LNCaP clone FGC (cell line): ENCODE results near the gene KMT2C.
"Not testable (repeated sequence)": the region's sequence is repeated elsewhere in the genome, so short reads cannot be mapped to it uniquely, and the experiment has no call there.

Source experiments
- DNase-seq: peaks from one replicate; pipeline ENCODE4 v3.0.0-alpha.2; 2011; ENCODE audit warnings: low read depth
- H3K4me3 ChIP-seq: 2 replicates; pipeline ENCODE4 v1.5.1; 2011; ENCODE audit warnings: mild to moderate bottlenecking, low read depth, low read length, control low read depth
- TF ChIP-seq, protein P1 (sequence below): IDR thresholded peaks from 2 replicates; pipeline ENCODE4 v1.5.1; 2012; ENCODE audit warnings: mild to moderate bottlenecking; ENCODE audit not compliant: control insufficient read depth, insufficient read depth; ENCODE audit errors: extremely low read depth

Gene KMT2C

DNA sequence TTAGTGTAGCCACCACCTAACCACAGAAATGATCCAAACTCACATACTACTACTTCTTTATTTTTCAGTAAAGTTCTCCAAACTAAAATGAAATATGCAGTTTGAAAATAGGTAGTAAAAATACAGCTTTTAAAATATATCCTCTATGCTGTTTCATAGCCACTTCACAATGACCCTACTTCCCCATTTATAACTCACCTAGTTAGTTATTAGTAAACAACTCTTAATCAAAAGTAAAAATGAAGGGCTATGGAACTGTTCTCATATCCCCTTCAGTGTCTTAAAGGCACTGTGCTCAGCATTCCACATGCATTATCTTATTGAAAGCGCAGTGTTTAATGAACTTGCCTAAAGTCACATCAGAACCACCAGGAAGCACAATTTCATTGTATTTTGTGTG lies 43.5 kb downstream of the KMT2C start:
- no peak overlapping the region for H3K4me3 ChIP-seq
- no peak for DNase-seq
- TF ChIP-seq, protein P1, sequence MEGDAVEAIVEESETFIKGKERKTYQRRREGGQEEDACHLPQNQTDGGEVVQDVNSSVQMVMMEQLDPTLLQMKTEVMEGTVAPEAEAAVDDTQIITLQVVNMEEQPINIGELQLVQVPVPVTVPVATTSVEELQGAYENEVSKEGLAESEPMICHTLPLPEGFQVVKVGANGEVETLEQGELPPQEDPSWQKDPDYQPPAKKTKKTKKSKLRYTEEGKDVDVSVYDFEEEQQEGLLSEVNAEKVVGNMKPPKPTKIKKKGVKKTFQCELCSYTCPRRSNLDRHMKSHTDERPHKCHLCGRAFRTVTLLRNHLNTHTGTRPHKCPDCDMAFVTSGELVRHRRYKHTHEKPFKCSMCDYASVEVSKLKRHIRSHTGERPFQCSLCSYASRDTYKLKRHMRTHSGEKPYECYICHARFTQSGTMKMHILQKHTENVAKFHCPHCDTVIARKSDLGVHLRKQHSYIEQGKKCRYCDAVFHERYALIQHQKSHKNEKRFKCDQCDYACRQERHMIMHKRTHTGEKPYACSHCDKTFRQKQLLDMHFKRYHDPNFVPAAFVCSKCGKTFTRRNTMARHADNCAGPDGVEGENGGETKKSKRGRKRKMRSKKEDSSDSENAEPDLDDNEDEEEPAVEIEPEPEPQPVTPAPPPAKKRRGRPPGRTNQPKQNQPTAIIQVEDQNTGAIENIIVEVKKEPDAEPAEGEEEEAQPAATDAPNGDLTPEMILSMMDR: no peak

DNA sequence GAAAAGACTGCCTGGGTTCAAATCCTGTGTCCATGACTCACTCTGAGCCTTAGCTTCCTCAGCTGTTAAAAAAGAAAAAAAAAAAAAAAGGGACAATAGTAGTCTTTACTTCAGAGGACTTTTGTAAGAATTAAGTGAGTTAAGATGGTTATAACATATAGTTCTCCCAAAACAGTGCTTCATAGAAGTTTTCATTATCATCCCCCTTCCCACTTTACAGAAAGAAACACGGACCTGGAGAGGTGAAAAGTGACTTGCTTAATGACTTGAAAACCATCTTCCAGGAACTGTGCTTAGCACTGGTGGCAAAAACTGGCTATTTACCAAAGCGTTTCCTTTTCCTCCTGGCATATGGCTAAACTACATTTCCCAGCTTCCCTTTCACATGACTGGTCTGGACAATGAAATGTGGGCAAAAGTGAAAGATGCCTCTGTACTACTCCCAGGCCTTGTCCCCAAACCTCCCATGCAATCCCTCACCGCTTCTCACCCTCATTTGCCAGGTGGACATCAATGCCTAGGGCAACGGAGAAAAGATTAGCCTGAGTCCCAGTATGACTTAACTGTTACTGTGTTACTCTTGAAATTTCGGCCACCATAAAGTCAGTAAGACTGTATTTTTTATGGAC lies 49.6 kb downstream of the KMT2C start:
- not testable (repeated sequence) for H3K4me3 ChIP-seq, DNase-seq

DNA sequence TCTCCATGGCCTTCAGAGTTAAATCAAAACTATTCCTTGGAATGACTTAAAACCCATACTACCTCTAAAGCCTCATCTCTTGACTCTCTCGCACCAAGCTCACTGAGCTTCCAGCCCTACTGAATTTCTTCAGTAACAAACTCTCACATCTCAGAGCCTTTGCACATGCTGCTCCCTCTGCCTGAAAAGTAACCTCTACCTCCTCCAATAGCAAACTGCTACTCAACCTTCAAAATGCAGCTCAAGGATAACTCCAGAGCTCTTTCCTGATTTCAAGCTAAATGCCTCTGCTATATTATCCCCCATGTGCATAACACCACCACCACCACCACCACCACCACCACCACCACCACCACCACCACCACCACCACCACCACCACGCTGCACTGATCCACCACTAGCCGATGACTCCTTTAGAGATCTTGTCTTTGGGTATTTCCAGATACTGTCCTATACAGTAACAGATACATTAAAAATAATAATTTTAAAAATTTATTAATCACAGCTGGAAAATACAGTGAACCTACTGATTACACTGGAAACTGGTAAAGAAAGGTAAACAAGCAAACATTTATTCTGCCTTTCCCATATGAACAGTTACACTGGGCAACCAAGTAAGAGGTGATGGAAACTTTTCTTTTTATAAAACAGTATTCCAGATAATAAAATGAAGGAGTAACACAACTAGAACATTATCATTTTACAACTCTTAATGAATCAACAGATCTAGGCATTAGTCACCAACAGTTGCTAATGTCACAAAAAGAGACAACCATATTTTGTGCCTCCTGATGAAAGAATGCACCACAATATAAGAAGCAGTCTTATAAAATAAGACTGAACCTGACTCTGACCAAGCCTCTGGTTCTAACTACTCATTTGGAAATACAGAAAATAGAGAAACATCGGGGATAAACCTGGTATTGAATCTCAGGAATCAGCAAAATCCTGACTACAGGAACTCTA lies 51.3 kb downstream of the KMT2C start:
- H3K4me3 ChIP-seq, DNase-seq: not testable (repeated sequence)

DNA sequence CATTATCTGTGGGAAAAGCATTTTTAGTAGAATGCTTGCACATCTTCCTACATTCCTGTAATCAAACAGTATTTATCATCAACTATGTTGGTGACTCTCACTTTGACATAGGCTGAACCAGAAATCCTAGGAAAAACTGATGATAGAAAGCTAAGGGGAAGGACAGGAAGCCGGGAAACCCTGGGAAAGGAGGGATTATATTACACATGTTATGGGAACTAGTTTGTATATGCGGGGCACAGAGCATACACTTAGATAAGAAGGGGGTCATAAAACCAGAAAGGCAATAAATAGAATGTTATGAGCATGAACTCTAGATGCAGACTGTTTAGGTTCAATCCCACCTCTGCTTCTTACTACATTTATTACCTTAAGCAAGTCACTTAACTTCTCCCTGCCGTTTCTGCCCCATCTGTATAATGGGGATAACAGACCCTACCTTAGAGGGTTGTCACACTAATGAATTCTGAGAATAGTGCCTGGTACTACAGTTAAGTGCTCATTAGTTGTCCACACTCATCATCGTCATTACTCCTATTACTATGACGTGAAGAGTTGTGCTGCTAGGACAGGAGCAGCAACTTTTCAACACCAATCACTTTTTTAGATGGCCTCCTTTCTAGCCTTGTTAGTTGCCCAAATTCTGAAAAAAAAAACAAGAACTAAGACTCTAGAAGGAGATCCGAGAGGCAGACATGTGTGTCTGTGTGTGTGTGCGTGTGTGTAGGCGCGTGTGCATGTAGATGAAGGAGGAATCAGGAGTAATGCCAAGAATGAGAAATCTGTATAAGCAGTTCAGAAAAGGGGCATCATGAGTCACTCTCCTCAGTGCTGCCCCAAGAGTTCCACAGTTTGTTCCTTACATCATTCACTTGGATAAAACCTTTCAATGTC lies 52.2 kb downstream of the KMT2C start:
- H3K4me3 ChIP-seq: no peak overlapping the region
- TF ChIP-seq, protein P1: no peak
- DNase-seq: no peak

DNA sequence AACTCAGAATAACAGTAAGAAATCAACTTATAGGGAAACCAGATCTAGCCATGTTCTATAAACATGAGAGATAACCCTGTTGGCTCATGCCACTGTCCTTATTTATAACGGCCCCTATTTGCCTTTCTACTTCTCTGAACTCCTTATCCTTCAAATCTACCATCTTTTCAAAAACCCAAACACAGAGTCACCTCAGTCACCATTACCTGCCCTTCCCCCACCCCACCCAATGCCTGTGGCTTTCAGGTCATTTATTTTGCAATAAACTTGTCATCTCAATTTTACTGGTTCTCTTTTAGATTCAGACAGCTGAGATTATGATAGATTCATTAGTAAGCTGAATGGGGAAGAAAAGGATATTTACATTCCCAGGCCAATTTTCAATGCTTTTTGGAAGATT lies 53.6 kb downstream of the KMT2C start:
- DNase-seq: no peak
- TF ChIP-seq, protein P1: no peak
- H3K4me3 ChIP-seq: no peak overlapping the region

DNA sequence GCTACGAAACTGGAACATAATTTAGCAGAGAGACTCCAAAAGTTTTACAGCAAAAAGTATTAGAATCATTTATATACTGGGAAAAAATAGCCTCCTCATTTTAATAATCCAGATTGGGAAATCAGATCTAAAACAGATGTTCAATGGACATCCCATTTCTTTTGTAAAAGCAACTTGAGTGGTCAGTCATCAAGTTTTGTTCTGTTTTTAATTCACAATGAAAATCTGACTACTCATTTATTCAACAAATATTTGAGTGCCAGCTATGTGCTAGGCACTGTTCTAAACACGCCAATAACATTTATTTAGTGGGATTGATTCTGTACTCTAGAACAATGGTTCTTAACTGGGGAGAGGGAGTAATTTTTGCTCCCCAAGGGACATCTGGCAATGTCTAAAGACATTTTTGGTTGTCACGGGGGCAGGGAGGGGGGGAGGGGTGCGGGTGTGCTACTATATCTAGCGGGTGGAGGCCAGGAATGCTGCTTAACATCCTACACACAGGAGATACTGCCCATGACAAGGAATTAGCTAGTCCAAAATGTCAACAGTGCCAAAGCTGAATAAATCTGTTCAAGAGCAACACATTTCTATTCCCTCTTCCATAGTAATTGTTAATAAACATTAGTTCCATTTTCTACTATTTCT lies 54.7 kb downstream of the KMT2C start:
- not testable (repeated sequence) for DNase-seq, H3K4me3 ChIP-seq

DNA sequence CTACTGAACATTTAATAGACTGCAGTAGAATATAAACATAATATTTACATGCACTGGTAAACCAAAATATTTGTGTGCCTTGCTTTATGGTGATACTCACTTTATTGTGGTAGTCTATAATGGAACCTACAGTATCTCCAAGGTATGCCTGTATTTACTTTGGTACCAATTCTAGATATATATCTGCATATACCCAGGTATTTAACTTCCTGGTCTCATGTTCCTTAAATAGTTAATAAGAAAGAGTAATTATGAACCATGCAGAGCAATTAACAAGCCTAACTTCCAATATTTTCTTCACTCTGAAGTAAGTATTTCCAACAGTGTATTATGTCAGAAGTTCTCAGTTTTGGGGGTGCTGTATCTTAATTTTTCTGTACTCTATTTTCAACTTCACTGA lies 57.3 kb downstream of the KMT2C start:
- H3K4me3 ChIP-seq: not testable (repeated sequence)

DNA sequence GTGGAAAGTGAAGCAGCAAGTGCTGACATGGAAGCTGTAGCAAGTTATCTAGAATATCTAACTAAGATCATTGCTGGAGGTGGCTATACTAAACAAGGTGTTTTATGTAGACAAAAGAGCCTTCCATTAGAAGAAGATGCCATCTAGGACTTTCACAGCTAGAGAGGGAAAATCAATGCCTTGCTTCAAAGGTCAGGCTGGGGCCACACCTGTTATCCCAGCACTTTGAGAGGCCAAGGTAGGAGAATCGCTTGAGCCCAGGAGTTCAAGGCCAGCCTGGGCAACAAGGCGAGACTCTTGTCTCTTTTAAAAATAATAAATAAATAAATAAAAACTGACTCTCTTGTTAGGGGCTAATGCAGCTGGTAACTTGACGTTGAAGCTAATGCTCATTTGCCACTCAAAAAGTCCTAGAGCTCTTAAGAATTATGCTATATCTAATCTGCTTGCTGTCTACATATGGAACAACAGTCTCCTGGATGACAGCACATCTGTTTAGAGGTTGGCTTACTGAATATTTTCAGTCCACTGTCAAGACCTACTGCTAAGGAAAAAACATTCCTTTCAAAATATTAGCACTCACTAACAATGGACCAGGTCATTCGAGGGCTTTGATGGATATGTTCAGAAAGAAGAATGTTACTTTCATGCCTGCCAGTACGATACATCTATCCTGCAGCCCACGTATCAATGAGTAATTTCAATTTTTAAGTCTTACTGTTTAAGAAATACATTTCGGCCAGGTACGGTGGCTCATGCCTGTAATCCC lies 58.9 kb downstream of the KMT2C start:
- H3K4me3 ChIP-seq, DNase-seq: not testable (repeated sequence)

More for the DNA sequence above, 57.3 kb downstream of the KMT2C start:
- DNase-seq: not testable (repeated sequence)
